ENCODE measurements around the gene CNTRL. TPM values are rescaled to one million over a fixed set of nuclear protein-coding genes. Genes with fewer than 3 reads are reported as not detected.

Gene CNTRL
- total RNA-seq, 1 experiment from 2014 or later = 11.6 TPM

- H3K9ac ChIP-seq (ENCODE audit: extremely low read depth, insufficient read length, low read length) = no peak overlapping the region
- H4K8ac ChIP-seq (replicated peaks; ENCODE audit: insufficient read length, low read depth, low read length) = no peak overlapping the region
- no peak for TF ChIP-seq CTCF (conservative IDR thresholded peaks at IDR 0.05)
- no peak overlapping the region for H3K56ac ChIP-seq (ENCODE audit: insufficient read length, low read depth, low read length)
- Mint-ChIP-seq H3K4me3 (no peak overlapping the region), H3K9me3 (no peaks in the 10 kb centered on the region), H3K27ac (peak overlapping the region in 1 of 3 experiments; percentile 7; a peak in 1 of 7 replicates), H3K27me3 (ENCODE audit: low read depth) (no peaks in the 10 kb centered on the region), H3K36me3 (ENCODE audit: insufficient read depth in 1 of 3, low read depth in 3 of 3) (peaks cover 0 to 35% (median 16%) of the 10 kb centered on the region in 3 experiments; a peak in 5 of 7 replicates), H3K4me1 (peaks cover 5 to 6% of the 10 kb centered on the region in 2 experiments; a peak in 3 of 4 replicates)
- H3K14ac ChIP-seq (ENCODE audit: insufficient read depth, low read length) = no peak overlapping the region
- no peaks in the 10 kb centered on the region for H4K20me1 ChIP-seq (ENCODE audit: control insufficient read depth, insufficient read depth, insufficient read length)
- no peaks in the 10 kb centered on the region; the same call in 1 of the 2 replicates for H3K4me1 ChIP-seq (ENCODE audit: insufficient read depth, low read length)
- H4K5ac ChIP-seq (ENCODE audit: insufficient read length, low read depth, low read length) = no peak overlapping the region
- no peak overlapping the region for H2BK5ac ChIP-seq (ENCODE audit: insufficient read length, low read length)
- no peak overlapping the region for H3K23ac ChIP-seq (ENCODE audit: insufficient read length, low read depth, low read length)
- no peak overlapping the region for H2BK120ac ChIP-seq (ENCODE audit: low read depth, low read length, poor library complexity, severe bottlenecking)
- no peak overlapping the region for H2AFZ ChIP-seq (ENCODE audit: low read length)
- no peak overlapping the region for H3K4me2 ChIP-seq (ENCODE audit: insufficient read depth, insufficient read length, low read length)
- H2BK15ac ChIP-seq (ENCODE audit: low read depth, low read length) = no peak overlapping the region
- DNase-seq = no peak
- no peaks in the 10 kb centered on the region for H3K79me2 ChIP-seq (ENCODE audit: insufficient read depth, low read length)
- no peak overlapping the region for H4K91ac ChIP-seq (ENCODE audit: insufficient read length, low read depth, low read length)
- H2AK5ac ChIP-seq (ENCODE audit: insufficient read length, low read length) = no peak overlapping the region
- H3K79me1 ChIP-seq (ENCODE audit: insufficient read depth, low read depth, low read length, poor library complexity, severe bottlenecking) = no peaks in the 10 kb centered on the region
- H2BK20ac ChIP-seq (ENCODE audit: low read depth, low read length, poor library complexity, severe bottlenecking) = no peak overlapping the region
- no peaks in the 10 kb centered on the region for H3K27me3 ChIP-seq (ENCODE audit: insufficient read depth, low read length)
- H3K4ac ChIP-seq (ENCODE audit: low read depth, low read length) = no peak overlapping the region
- no peak overlapping the region for H3K18ac ChIP-seq (ENCODE audit: insufficient read length, low read depth, low read length)
- no peak overlapping the region for H3T11ph ChIP-seq (ENCODE audit: low read length)
- no peaks in the 10 kb centered on the region for H3K23me2 ChIP-seq (ENCODE audit: insufficient read length, low read depth, low read length, poor library complexity, severe bottlenecking)
- no peaks in the 10 kb centered on the region for H3K9me3 ChIP-seq (ENCODE audit: control insufficient read depth, low read depth, low read length)
- H2BK12ac ChIP-seq (ENCODE audit: insufficient read length, low read depth, low read length) = no peak overlapping the region
- no peak overlapping the region for H3K27ac ChIP-seq (ENCODE audit: insufficient read length, low read depth, low read length)
- no CpG with 5 or more reads among the region's 6 CpGs for WGBS (ENCODE audit: extremely low coverage, insufficient read length, low lambda C conversion rate)
These were observed 80.0 kb downstream of the CNTRL start for GRCh38 chr9:121154782-121155181.
